AG09319 (cell line): ENCODE data around the gene IL1RAPL1.

ENCODE experiments used
- DNase-seq: peaks from one replicate; pipeline ENCODE4 v3.0.0-alpha.2; 2010; ENCODE audit warnings: low read depth; ENCODE audit errors: extremely low read depth
- TF ChIP-seq, protein P1 (sequence below): IDR thresholded peaks from 2 replicates; pipeline ENCODE4 v1.5.1; 2011; ENCODE audit warnings: low read depth, mild to moderate bottlenecking, inconsistent platforms, low read length, moderate library complexity

Gene IL1RAPL1

DNA sequence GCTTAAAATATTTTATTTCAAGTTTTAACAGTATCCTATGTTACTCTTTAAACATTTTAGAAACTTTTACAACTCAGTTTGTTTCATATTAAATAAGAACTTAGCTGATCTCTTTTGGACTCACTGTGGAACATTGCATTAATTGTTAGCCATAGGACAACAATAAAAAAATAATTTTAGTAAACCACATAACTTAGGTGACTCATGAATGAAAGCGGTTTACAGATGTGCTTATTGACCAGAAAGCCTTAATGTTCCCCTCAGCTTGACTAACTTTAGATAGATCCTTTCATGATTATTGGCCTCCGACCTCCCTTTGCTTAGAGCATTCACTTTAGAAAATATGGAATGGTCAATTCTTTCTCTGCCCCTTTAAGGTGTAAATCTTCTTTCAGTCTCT is 844.6 kb downstream of the IL1RAPL1 start:
- TF ChIP-seq, protein P1, sequence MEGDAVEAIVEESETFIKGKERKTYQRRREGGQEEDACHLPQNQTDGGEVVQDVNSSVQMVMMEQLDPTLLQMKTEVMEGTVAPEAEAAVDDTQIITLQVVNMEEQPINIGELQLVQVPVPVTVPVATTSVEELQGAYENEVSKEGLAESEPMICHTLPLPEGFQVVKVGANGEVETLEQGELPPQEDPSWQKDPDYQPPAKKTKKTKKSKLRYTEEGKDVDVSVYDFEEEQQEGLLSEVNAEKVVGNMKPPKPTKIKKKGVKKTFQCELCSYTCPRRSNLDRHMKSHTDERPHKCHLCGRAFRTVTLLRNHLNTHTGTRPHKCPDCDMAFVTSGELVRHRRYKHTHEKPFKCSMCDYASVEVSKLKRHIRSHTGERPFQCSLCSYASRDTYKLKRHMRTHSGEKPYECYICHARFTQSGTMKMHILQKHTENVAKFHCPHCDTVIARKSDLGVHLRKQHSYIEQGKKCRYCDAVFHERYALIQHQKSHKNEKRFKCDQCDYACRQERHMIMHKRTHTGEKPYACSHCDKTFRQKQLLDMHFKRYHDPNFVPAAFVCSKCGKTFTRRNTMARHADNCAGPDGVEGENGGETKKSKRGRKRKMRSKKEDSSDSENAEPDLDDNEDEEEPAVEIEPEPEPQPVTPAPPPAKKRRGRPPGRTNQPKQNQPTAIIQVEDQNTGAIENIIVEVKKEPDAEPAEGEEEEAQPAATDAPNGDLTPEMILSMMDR, result no peak
- no peak for DNase-seq

DNA sequence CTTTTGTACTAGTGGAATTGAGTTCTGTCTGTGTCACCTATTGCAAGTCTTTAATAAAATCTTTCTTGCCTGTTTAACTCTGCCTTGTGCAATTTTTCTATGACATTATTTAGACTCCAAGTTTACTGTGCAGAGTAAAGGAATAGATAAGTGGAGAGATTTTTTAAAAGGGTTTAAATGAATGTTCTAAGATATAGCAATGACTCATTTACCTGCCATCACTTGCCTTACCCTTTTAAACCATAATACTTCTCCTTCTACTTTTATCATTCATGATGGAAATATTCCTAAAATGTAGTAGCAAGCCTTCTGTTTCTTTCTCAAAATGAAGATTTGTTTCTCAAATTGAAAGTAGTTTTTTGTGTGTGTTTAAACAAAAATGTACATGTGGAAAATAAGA is 845.3 kb downstream of the IL1RAPL1 start:
- no peak for DNase-seq
- TF ChIP-seq, protein P1, result no peak

DNA sequence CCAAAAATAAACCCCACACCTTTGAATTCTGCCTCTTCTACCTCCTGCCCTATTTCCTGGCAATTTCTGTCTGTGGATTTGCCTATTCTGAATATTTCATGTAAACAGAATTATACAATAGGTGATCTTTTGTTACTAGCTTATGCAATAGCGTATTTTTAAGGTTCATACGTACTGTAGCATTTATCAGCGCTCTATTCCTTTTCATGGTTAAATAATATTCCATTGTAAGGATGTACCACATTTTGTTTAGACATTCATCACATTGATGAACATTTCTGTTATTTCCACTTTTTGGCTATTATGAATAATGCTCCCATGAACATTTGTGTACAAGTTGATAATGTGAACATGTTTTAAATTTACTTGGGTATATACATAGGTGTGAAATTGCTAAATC is 847.7 kb downstream of the IL1RAPL1 start:
- TF ChIP-seq, protein P1, result no peak
- no peak for DNase-seq

DNA sequence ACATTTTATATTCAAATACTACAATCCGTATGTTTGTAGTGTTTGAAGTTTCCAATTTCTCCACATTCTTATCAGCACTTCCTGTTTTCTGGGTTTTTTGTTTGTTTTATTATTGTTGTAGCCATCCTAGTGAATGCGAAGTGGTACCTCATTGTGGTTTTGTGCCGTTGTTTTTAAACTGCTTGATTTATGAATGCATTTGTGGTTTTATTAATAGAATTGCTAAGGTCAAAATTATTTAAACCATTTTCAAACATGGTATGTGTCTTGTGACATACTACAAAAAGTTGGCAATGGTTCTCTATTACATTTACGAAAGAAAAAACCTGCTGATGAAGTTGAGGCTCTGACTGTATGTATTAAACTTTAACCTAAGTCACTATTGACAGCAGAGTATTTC is 848.1 kb downstream of the IL1RAPL1 start:
- TF ChIP-seq, protein P1, result no peak
- DNase-seq, result no peak

DNA sequence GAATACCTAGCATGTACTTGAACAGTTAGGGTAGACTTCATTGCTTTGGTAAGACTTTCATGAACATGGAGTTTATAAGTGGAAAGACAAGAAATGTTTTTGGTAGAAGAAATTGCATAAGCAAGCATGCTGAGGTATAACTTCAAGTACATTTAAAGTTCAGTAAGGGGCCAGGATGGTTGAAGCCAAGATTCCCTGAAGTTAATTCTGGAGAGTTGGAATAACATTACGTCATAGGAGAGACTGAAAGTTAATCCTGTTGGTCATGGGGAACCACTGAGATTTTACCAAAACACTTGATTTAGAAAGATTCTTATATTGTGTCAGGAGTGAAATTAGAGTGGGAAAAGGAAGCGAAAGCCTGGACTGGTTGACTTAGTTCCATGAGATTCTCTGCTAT is 860.6 kb downstream of the IL1RAPL1 start:
- TF ChIP-seq, protein P1, result no peak
- DNase-seq, result no peak

DNA sequence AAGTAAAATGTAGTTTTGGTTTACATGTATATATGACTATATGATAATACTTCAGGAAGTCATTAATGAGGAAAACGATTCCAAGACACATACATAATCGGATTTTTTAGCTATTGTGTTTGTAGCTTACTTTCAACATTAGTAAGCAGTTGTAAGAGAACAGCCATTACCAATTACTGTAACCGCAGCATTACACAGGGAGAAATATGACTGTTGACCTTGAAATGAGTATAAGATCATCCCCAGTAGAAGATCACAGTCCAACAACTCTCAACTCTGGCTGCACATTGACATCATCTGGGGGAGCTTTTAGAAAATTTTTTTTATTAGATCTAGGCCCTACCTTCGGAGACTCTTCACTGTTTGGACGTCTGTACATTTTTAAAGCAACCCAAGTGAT is 866.1 kb downstream of the IL1RAPL1 start:
- DNase-seq, result no peak
- TF ChIP-seq, protein P1, result no peak

DNA sequence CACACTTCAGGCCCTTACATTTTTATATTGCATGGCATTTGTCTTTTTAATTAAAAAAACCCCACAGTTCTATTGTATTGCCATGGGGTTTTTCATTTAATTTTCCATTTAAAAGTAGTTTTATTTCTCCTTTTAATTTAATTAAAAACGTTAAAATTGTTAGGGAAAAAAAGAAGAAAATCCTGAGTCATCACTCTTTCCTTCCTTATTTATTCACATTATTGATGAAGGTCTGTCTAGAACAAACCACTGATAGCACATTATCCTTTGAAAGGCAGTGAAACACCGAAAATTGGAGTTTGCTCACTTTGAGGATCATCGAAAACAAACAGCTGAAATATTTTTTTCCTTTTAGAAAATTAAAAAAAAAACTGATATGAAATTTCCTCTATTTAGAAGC is 868.5 kb downstream of the IL1RAPL1 start:
- no peak for DNase-seq
- TF ChIP-seq, protein P1, result no peak

DNA sequence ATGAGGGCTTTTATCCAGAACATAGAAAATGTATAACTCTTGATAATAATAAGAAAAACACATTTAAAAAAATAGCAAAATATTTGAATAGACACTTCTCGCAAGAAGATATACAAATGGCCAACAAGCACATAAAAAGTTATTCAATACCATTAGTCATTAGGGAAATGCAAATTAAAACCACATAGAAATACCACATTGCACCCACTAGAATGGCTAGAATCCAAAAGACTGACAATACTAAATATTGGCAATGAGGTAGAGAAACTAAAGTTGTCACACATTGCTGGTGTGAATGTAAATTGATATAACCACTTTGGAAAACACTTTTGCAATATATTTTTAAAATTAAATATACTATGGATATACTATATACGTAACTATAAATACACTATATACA is 873.8 kb downstream of the IL1RAPL1 start:
- TF ChIP-seq, protein P1, result no peak
- no peak for DNase-seq
